Thyroid gland (tissue), 4 donors: ENCODE measurements around the gene FOXN3. TPM values are rescaled to one million over a fixed set of nuclear protein-coding genes. Genes with fewer than 3 reads are reported as not detected.

Source experiments
- DNase-seq, 2 donors: peaks; one replicate each; pipeline ENCODE4 v3.0.0-alpha.2; 2019
- H3K27ac ChIP-seq, 3 donors: fragments of 200-600 bp; sonication (generic); 1 replicate in 2 of 3; 2 replicates in 1 of 3; pipeline ENCODE4 v1.5.1; 2016 to 2019; ENCODE audit warnings: mild to moderate bottlenecking in 1 of 3, moderate library complexity in 1 of 3
- H3K27me3 ChIP-seq: fragments of 200-600 bp; sonication (generic); one replicate; pipeline ENCODE4 v1.5.1; 2019
- H3K36me3 ChIP-seq, 2 donors: fragments of 200-600 bp; sonication (generic); one replicate each; pipeline ENCODE4 v1.5.1; 2016 to 2019
- H3K4me1 ChIP-seq, 2 donors: fragments of 200-600 bp; sonication (generic); one replicate each; pipeline ENCODE4 v1.5.1; 2017 to 2019
- H3K4me3 ChIP-seq, 3 donors: fragments of 200-600 bp; sonication (generic); replicated peaks in 1 of 3; 1 replicate in 2 of 3; 2 replicates in 1 of 3; pipeline ENCODE4 v1.5.1; 2016; ENCODE audit warnings: mild to moderate bottlenecking in 1 of 3
- H3K9me3 ChIP-seq: fragments of 200-600 bp; sonication (generic); one replicate; pipeline ENCODE4 v1.5.1; 2017
- POLR2A ChIP-seq, 2 donors: fragments of 450-650 bp; IDR thresholded peaks; one replicate each; pipeline ENCODE4 v1.6.1; 2017; ENCODE audit warnings: antibody characterized with exemption in 2 of 2, mild to moderate bottlenecking in 2 of 2, moderate library complexity in 1 of 2
- WGBS, 2 donors: methylation state at CpG; one replicate each; pipeline ENCODE4 v1.1.5; 2017; 5-methylcytosine and 5-hydroxymethylcytosine counted together
- intact Hi-C: fragments of 100-400 bp; cut with DNase I; formaldehyde crosslinking; loops from one replicate; pipeline ENCODE4 v1.15.1; 2023
- total RNA-seq, 4 donors: library from RNA; depleted of rRNA; stranded (reverse); fragments of >200 nt; gene quantifications; one replicate each; pipeline ENCODE4 v1.2.3, GENCODE V29; 2016
- TF ChIP-seq, protein P1 (sequence below), 6 experiments: fragments of 200-600 bp in 3 of 6; fragments of 450-650 bp in 3 of 6; sonication (generic) in 3 of 6; IDR thresholded peaks; one replicate each; pipeline ENCODE4 v1.5.1; 2016 to 2019; ENCODE audit warnings: antibody characterized with exemption in 6 of 6, mild to moderate bottlenecking in 2 of 6, inconsistent platforms in 1 of 6, moderate library complexity in 1 of 6

FOXN3 gene
- total RNA-seq, 4 donors from 2014 or later: 38.7 to 70.1 (median 43.1) TPM

- DNase-seq: no peak
Measured at GRCh38 chr14:89415159-89415558, 1.9 kb downstream of the FOXN3 start.

DNA sequence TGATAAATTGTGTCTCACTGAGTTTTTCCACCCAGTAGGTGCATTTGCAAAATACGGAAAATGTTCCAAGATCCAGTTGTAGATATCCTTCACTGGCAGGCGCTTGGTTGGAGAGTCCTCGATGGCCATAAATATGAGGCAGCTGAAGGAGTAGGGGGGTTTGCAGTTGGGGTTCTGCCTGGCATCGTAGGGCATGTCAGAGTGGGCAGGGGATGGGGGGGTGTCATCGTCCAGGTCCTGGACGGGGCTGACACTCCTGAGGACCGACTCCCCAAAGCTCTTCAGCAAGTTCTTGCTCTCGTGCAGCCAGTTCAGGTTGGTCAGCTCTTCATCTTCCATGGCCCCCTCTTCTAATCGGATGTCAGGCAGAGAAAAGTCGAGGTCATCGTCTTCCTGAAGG is 5.1 kb downstream of the FOXN3 start:
- H3K4me1 ChIP-seq: peaks cover 4 to 16% of the 10 kb centered on the region in 2 donors
- 95% methylated on average over 11 of the region's 11 CpGs for WGBS, 2 donors
- H3K27ac ChIP-seq: no peak overlapping the region
- no peaks in the 10 kb centered on the region for H3K9me3 ChIP-seq
- H3K4me3 ChIP-seq: no peak overlapping the region
- intact Hi-C loops: loop anchor here (10.0 kb wide), 1 partner anchor 67 kb away; no protein-coding TSS in a partner anchor
- DNase-seq: no peak
- H3K27me3 ChIP-seq: no peaks in the 10 kb centered on the region
- H3K36me3 ChIP-seq: peaks cover 0 to 4% of the 10 kb centered on the region in 2 donors
- TF ChIP-seq, protein P1, sequence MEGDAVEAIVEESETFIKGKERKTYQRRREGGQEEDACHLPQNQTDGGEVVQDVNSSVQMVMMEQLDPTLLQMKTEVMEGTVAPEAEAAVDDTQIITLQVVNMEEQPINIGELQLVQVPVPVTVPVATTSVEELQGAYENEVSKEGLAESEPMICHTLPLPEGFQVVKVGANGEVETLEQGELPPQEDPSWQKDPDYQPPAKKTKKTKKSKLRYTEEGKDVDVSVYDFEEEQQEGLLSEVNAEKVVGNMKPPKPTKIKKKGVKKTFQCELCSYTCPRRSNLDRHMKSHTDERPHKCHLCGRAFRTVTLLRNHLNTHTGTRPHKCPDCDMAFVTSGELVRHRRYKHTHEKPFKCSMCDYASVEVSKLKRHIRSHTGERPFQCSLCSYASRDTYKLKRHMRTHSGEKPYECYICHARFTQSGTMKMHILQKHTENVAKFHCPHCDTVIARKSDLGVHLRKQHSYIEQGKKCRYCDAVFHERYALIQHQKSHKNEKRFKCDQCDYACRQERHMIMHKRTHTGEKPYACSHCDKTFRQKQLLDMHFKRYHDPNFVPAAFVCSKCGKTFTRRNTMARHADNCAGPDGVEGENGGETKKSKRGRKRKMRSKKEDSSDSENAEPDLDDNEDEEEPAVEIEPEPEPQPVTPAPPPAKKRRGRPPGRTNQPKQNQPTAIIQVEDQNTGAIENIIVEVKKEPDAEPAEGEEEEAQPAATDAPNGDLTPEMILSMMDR (IDR thresholded peaks at IDR 0.05): no peak
- no peak for TF ChIP-seq POLR2A (IDR thresholded peaks at IDR 0.05)

More at GRCh38 chr14:89415159-89415558, 1.9 kb downstream of the FOXN3 start:
- intact Hi-C loops: loop anchor here (10.0 kb wide), 1 partner anchor 70 kb away; no protein-coding TSS in a partner anchor
- peaks cover 9 to 16% of the 10 kb centered on the region in 2 donors for H3K4me1 ChIP-seq
- H3K9me3 ChIP-seq: no peaks in the 10 kb centered on the region
- H3K27me3 ChIP-seq: no peaks in the 10 kb centered on the region
- TF ChIP-seq POLR2A (IDR thresholded peaks at IDR 0.05): no peak
- TF ChIP-seq, protein P1 (IDR thresholded peaks at IDR 0.05): no peak
- no peak overlapping the region for H3K4me3 ChIP-seq
- 39 to 43% methylated on average over 5 of the region's 5 CpGs for WGBS, 2 donors
- no peaks in the 10 kb centered on the region for H3K36me3 ChIP-seq
- peak overlapping the region; percentile 82 to 97 (median 94) for H3K27ac ChIP-seq

- Histone ChIP-seq H3K9me3 (no peaks in the 10 kb centered on the region), H3K27ac (no peak overlapping the region), H3K36me3 (peaks cover 0 to 4% of the 10 kb centered on the region in 2 donors), H3K4me1 (peaks cover 4 to 13% of the 10 kb centered on the region in 2 donors), H3K27me3 (no peaks in the 10 kb centered on the region), H3K4me3 (no peak overlapping the region)
- TF ChIP-seq, protein P1 (IDR thresholded peaks at IDR 0.05): no peak
- intact Hi-C loops: loop anchor here (10.0 kb wide), 1 partner anchor 65 kb away; no protein-coding TSS in a partner anchor
- 55% methylated on average over 10 of the region's 10 CpGs for WGBS, 2 donors
- DNase-seq: no peak
Measured at GRCh38 chr14:89409961-89410360, 7.1 kb downstream of the FOXN3 start.

- no peak for TF ChIP-seq POLR2A (IDR thresholded peaks at IDR 0.05)
- TF ChIP-seq, protein P1 (IDR thresholded peaks at IDR 0.05): no peak
- Histone ChIP-seq H3K27ac (no peak overlapping the region), H3K36me3 (peaks cover 0 to 4% of the 10 kb centered on the region in 2 donors), H3K4me3 (no peak overlapping the region), H3K27me3 (no peaks in the 10 kb centered on the region), H3K9me3 (no peaks in the 10 kb centered on the region), H3K4me1 (peaks cover 4 to 9% of the 10 kb centered on the region in 2 donors)
- WGBS, 2 donors: 78 to 79% methylated on average over 14 of the region's 14 CpGs
- no peak for DNase-seq
- intact Hi-C loops: no loop called here
Measured at GRCh38 chr14:89408907-89409700, 7.9 kb downstream of the FOXN3 start.

- 63 to 80% methylated on average over 4 of the region's 4 CpGs for WGBS, 2 donors
- TF ChIP-seq, protein P1 (IDR thresholded peaks at IDR 0.05): no peak
- no peak for TF ChIP-seq POLR2A (IDR thresholded peaks at IDR 0.05)
- intact Hi-C loops: no loop called here
Measured at GRCh38 chr14:89407856-89408255, 9.2 kb downstream of the FOXN3 start.

More at GRCh38 chr14:89407856-89408255, 9.2 kb downstream of the FOXN3 start:
- peaks cover 4 to 9% of the 10 kb centered on the region in 2 donors for H3K4me1 ChIP-seq
- H3K27me3 ChIP-seq: no peaks in the 10 kb centered on the region
- no peak overlapping the region for H3K4me3 ChIP-seq
- DNase-seq: no peak
- peaks cover 0 to 4% of the 10 kb centered on the region in 2 donors for H3K36me3 ChIP-seq
- no peaks in the 10 kb centered on the region for H3K9me3 ChIP-seq
- H3K27ac ChIP-seq: no peak overlapping the region
